Measurements from ENCODE around the gene SLC22A7. TPM values are rescaled to one million over a fixed set of nuclear protein-coding genes. Genes with fewer than 3 reads are reported as not detected.

SLC22A7 gene
- total RNA-seq, 4 donors from 2014 or later, result not detected

- Histone ChIP-seq H3K9me3 (no peaks in the 10 kb centered on the region), H3K4me3 (no peak overlapping the region), H3K27me3 (no peaks in the 10 kb centered on the region), H3K4me1 (no peaks in the 10 kb centered on the region), H3K27ac (no peak overlapping the region), H3K36me3 (peaks cover 2% of the 10 kb centered on the region)
- 76% methylated on average over 4 of the region's 4 CpGs for WGBS
- DNase-seq (ENCODE audit: low spot score in 2 of 2), result no peak
- TF ChIP-seq POLR2A (IDR thresholded peaks at IDR 0.05), result no peak
- no peak for TF ChIP-seq POLR2AphosphoS5 (IDR thresholded peaks at IDR 0.05)
- TF ChIP-seq CTCF (IDR thresholded peaks at IDR 0.05), result no peak
- TF ChIP-seq EP300 (IDR thresholded peaks at IDR 0.05), result no peak
These were observed 33.8 kb downstream of the SLC22A7 start for GRCh38 chr6:43331891-43332290.

GRCh38 chr6:43334466-43335095, 36.5 kb downstream of the SLC22A7 start:
- H3K36me3 ChIP-seq, result peaks cover 27% of the 10 kb centered on the region
- no peaks in the 10 kb centered on the region for H3K9me3 ChIP-seq
- H3K4me1 ChIP-seq, result no peaks in the 10 kb centered on the region
- WGBS, result 45% methylated on average over 2 of the region's 2 CpGs
- no peak overlapping the region for H3K4me3 ChIP-seq
- DNase-seq (ENCODE audit: low spot score in 2 of 2), result no peak
- TF ChIP-seq POLR2AphosphoS5 (IDR thresholded peaks at IDR 0.05) (no peak), CTCF (IDR thresholded peaks at IDR 0.05) (peak; percentile 5 to 25)
- H3K27ac ChIP-seq, result no peak overlapping the region
- H3K27me3 ChIP-seq, result no peaks in the 10 kb centered on the region

GRCh38 chr6:43335469-43335868, 37.4 kb downstream of the SLC22A7 start:
- H3K36me3 ChIP-seq, result peaks cover 36% of the 10 kb centered on the region
- H3K27ac ChIP-seq, result no peak overlapping the region
- no peaks in the 10 kb centered on the region for H3K27me3 ChIP-seq
- TF ChIP-seq POLR2A (IDR thresholded peaks at IDR 0.05) (no peak), POLR2AphosphoS5 (IDR thresholded peaks at IDR 0.05) (no peak), CTCF (IDR thresholded peaks at IDR 0.05) (no peak), EP300 (IDR thresholded peaks at IDR 0.05) (no peak)
- no peak for DNase-seq (ENCODE audit: low spot score in 2 of 2)
- H3K9me3 ChIP-seq, result no peaks in the 10 kb centered on the region
- WGBS, result 89% methylated on average over 3 of the region's 3 CpGs
- no peak overlapping the region for H3K4me3 ChIP-seq
- no peaks in the 10 kb centered on the region for H3K4me1 ChIP-seq

GRCh38 chr6:43336382-43336781, 38.3 kb downstream of the SLC22A7 start:
- no peak overlapping the region for H3K4me3 ChIP-seq
- WGBS, result 51% methylated on average over 3 of the region's 3 CpGs
- no peaks in the 10 kb centered on the region for H3K4me1 ChIP-seq
- TF ChIP-seq POLR2AphosphoS5 (IDR thresholded peaks at IDR 0.05) (no peak), POLR2A (IDR thresholded peaks at IDR 0.05) (no peak), CTCF (IDR thresholded peaks at IDR 0.05) (no peak)
- DNase-seq (ENCODE audit: low spot score in 2 of 2), result no peak
- H3K27me3 ChIP-seq, result no peaks in the 10 kb centered on the region
- no peaks in the 10 kb centered on the region for H3K9me3 ChIP-seq
- H3K36me3 ChIP-seq, result peaks cover 45% of the 10 kb centered on the region
- no peak overlapping the region for H3K27ac ChIP-seq

GRCh38 chr6:43338243-43338642, 40.2 kb downstream of the SLC22A7 start:
- no peak for TF ChIP-seq CTCF (IDR thresholded peaks at IDR 0.05)
- no peak for TF ChIP-seq POLR2AphosphoS5 (IDR thresholded peaks at IDR 0.05)
- no peak for TF ChIP-seq POLR2A (IDR thresholded peaks at IDR 0.05)
- no peak for TF ChIP-seq EP300 (IDR thresholded peaks at IDR 0.05)
- Histone ChIP-seq H3K9me3 (no peaks in the 10 kb centered on the region), H3K36me3 (peaks cover 63% of the 10 kb centered on the region), H3K4me1 (no peaks in the 10 kb centered on the region), H3K4me3 (no peak overlapping the region), H3K27ac (no peak overlapping the region), H3K27me3 (no peaks in the 10 kb centered on the region)
- DNase-seq (ENCODE audit: low spot score in 2 of 2), result no peak
